Measurements from ENCODE around the gene JMJD8. TPM values are rescaled to one million over a fixed set of nuclear protein-coding genes. Genes with fewer than 3 reads are reported as not detected.
A peak's percentile ranks its signal among the peaks of the same experiment; 100 is the strongest.

JMJD8 gene
- total RNA-seq, 1 donor from 2014 or later: 52.2 TPM

DNA sequence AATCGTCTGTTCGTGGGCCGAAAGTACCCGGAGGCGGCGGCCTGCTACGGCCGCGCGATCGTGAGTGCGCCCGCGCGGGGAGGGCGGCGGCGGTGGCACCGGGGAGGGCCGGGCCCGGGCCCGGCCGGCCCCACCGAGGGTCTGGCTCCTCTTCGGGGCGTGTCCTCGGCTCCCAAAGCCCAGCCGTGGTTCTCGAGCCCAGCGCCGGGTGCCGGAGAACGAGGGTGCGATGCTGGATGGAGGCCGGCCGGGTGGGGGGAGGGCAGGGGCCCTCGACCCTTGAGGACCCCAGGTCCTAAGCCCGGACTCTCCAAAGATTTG, 3.5 kb downstream of the JMJD8 start:
- H3K4me3 Mint-ChIP-seq (ENCODE audit: low read depth): peak overlapping the region; percentile 79
- H3K9me3 Mint-ChIP-seq (ENCODE audit: low read depth): no peaks in the 10 kb centered on the region
- H3K4me1 Mint-ChIP-seq (ENCODE audit: low read depth): peaks cover 10% of the 10 kb centered on the region
- no peak overlapping the region for H3K27ac Mint-ChIP-seq
- TF ChIP-seq, protein P1, sequence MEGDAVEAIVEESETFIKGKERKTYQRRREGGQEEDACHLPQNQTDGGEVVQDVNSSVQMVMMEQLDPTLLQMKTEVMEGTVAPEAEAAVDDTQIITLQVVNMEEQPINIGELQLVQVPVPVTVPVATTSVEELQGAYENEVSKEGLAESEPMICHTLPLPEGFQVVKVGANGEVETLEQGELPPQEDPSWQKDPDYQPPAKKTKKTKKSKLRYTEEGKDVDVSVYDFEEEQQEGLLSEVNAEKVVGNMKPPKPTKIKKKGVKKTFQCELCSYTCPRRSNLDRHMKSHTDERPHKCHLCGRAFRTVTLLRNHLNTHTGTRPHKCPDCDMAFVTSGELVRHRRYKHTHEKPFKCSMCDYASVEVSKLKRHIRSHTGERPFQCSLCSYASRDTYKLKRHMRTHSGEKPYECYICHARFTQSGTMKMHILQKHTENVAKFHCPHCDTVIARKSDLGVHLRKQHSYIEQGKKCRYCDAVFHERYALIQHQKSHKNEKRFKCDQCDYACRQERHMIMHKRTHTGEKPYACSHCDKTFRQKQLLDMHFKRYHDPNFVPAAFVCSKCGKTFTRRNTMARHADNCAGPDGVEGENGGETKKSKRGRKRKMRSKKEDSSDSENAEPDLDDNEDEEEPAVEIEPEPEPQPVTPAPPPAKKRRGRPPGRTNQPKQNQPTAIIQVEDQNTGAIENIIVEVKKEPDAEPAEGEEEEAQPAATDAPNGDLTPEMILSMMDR (IDR thresholded peaks at IDR 0.05; ENCODE audit: unreplicated experiment): no peak
- H3K36me3 Mint-ChIP-seq (ENCODE audit: insufficient read depth): peaks cover 7% of the 10 kb centered on the region
- no peaks in the 10 kb centered on the region for H3K27me3 Mint-ChIP-seq
- no peak for DNase-seq (ENCODE audit: low spot score, unreplicated experiment)

DNA sequence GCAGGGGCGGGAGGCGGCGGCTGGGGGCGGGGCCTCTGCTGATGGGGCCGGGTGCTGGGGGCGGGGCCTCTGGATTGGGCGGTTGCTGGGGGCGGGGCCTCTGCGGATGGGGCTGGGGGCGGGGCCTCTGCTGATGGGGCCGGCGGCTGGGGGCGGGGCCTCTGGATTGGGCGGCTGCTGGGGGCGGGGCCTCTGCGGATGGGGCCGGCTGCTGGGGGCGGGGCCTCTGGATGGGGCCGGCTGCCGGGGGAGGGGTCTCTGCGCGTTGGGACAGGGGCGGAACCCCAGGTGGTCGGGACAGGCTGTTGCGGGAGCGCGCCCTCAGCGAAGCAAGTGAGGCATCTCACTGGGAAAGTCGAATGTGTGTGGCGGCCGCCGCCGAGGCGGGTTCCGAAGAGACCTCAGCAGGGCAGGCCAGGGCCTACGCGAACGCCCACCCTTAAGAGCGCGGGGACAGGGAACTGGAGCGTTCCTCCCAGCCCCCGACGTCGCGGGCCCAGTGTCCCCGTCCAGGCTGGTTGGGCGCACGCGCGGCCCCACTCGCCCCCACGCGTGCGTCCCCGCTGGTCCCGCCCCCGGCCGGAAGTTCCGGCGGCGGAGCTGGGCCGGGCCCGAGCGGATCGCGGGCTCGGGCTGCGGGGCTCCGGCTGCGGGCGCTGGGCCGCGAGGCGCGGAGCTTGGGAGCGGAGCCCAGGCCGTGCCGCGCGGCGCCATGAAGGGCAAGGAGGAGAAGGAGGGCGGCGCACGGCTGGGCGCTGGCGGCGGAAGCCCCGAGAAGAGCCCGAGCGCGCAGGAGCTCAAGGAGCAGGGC, 4.1 kb downstream of the JMJD8 start, which contains the start of gene STUB1:
Gene STUB1, plus strand, starts transcription at position 597 of the 811 bp plus-strand sequence. Its CDS starts 116 bp downstream, at position 713.
- H3K4me3 Mint-ChIP-seq (ENCODE audit: low read depth): peak within 1 kb of the TSS; percentile 79
- peaks cover 7% of the 10 kb centered on the region for H3K36me3 Mint-ChIP-seq (ENCODE audit: insufficient read depth)
- H3K4me1 Mint-ChIP-seq (ENCODE audit: low read depth): peaks cover 10% of the 10 kb centered on the region
- TF ChIP-seq, protein P1 (IDR thresholded peaks at IDR 0.05; ENCODE audit: unreplicated experiment): no peak
- peaks cover 2% of the 10 kb centered on the region for H3K27me3 Mint-ChIP-seq
- H3K27ac Mint-ChIP-seq: peak within 1 kb of the TSS; percentile 85
- no peaks in the 10 kb centered on the region for H3K9me3 Mint-ChIP-seq (ENCODE audit: low read depth)
- peak; percentile 82 for DNase-seq (ENCODE audit: low spot score, unreplicated experiment)

DNA sequence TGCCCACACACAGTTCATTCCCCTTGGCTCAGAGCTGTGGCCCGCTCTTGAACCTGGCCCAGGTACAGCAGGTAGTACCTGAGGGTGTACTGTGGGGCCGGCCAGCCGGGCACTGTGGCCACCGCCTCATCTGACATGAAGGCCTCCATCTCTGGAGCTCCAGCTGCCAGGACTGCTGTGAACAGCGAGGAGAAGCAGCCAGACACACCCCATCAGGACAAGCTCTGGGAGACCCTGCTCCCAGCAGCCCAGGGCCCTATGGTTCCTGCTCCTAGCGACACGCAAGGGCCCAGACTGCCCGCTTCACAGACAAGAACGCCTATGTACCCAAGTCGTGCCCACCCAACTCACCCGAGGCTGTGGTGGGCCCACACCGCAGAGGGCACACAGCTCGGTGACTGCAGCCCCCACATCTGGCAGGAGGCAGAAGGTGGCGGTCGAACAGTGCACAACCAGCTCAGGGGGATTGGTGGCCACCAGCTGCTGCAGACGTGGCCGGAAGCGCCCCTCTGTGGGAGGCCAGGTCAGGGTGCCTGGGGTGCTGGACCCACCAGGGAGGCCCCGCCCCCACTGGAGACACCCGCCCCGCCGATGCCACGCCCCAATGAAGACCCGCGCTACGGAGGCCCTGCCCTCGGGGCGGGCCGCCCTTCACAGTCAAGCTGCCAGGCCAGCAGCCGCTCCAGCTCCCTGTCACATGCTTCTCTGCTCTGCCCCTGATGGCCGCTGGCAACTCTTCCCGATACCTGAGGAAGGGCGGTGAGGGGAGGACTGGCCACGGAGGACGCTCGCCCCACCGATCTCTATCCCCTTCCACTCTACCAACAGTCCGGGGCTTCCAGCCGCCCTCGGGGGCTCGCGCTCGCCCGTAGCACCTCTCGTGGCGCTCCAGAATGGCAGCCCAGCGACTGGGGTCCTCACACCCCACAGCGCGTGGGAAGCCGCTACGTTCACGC, 5.0 kb downstream of the JMJD8 start:
- Mint-ChIP-seq H3K4me3 (ENCODE audit: low read depth) (peak overlapping the region; percentile 61), H3K27ac (peak overlapping the region; percentile 59), H3K27me3 (peaks cover 4% of the 10 kb centered on the region), H3K9me3 (ENCODE audit: low read depth) (no peaks in the 10 kb centered on the region), H3K4me1 (ENCODE audit: low read depth) (peaks cover 10% of the 10 kb centered on the region), H3K36me3 (ENCODE audit: insufficient read depth) (peaks cover 7% of the 10 kb centered on the region)
- TF ChIP-seq, protein P1 (IDR thresholded peaks at IDR 0.05; ENCODE audit: unreplicated experiment): no peak
- peak; percentile 53 for DNase-seq (ENCODE audit: low spot score, unreplicated experiment)

DNA sequence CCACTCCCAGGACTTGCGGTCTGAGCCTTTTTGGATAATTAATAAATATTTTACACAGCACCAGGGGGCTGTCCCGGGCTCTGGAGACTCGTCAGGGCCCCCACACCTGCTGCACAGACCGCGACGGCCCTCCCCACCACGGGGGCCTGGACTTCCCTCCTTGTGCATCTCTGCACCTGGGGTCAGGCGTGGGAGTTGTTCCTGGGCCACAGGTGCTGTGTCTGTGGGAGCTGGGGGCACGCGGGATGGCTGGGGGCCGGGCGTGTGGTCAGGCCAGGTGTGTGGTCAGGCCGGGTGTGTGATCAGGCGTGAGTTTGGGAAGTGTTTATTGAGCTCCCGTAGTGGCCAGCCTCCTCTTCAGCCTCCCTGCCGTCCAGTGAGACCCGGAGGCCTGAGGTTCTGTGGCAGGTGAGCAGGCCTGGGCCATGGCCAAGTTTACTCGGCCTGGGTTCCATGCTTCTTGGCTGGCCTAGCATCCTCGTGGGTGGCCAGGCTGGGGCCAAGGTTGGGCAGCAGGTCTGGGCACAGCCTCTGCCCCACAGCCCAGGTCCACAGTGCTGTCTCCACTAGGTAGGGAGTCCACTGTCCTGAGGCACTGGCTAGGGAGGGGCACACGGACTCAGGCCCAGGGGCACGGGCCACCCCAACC, 5.8 kb downstream of the JMJD8 start:
- Mint-ChIP-seq H3K4me3 (ENCODE audit: low read depth) (no peak overlapping the region), H3K36me3 (ENCODE audit: insufficient read depth) (peaks cover 7% of the 10 kb centered on the region), H3K27ac (no peak overlapping the region), H3K4me1 (ENCODE audit: low read depth) (peaks cover 10% of the 10 kb centered on the region), H3K9me3 (ENCODE audit: low read depth) (no peaks in the 10 kb centered on the region), H3K27me3 (peaks cover 4% of the 10 kb centered on the region)
- TF ChIP-seq, protein P1 (IDR thresholded peaks at IDR 0.05; ENCODE audit: unreplicated experiment): no peak
- DNase-seq (ENCODE audit: low spot score, unreplicated experiment): no peak

All from progenitor cell of endocrine pancreas (in vitro differentiated cells).